A673 (cell line): Measurements from ENCODE around the gene STK10. TPM values are rescaled to one million over a fixed set of nuclear protein-coding genes. Genes with fewer than 3 reads are reported as not detected.

ENCODE experiments used
- BruUV-seq: library from RNA; stranded (reverse); fragments of 400-500 nt; replicated peaks from 2 replicates; lab custom pipeline; 2021; lab: Mats Ljungman, UMichigan
- CTCF ChIA-PET: fragments of 300-600 bp; sonication (Branson Sonifier 250); formaldehyde crosslinking; loops from one replicate; lab custom pipeline; 2022; ENCODE audit warnings: antibody characterized with exemption; lab: Charles Lee
- POLR2A ChIA-PET: fragments of 300-600 bp; sonication (Branson Sonifier 250); formaldehyde crosslinking; loops from one replicate; lab custom pipeline; 2022; ENCODE audit warnings: antibody characterized with exemption; ENCODE audit not compliant: low non-redundant PET; lab: Charles Lee
- DNase-seq: peaks from one replicate; pipeline ENCODE4 v3.0.0-alpha.2; 2015; ENCODE audit warnings: low spot score
- H3K27ac ChIP-seq: fragments of 200-600 bp; sonication (generic); 2 replicates; pipeline ENCODE4 v1.5.1; 2016; ENCODE audit warnings: mixed run types, low read depth, mild to moderate bottlenecking, mixed read lengths, antibody characterized with exemption, low read length; ENCODE audit not compliant: poor library complexity, severe bottlenecking
- H3K27me3 ChIP-seq: fragments of 200-600 bp; sonication (generic); replicated peaks from 2 replicates; pipeline ENCODE4 v1.6.1; 2017; ENCODE audit warnings: mixed run types, low read depth, mild to moderate bottlenecking, mixed read lengths, antibody characterized with exemption, low read length; ENCODE audit not compliant: insufficient read depth, poor library complexity
- H3K36me3 ChIP-seq: fragments of 200-600 bp; sonication (generic); 2 replicates; pipeline ENCODE4 v1.6.1; 2016; ENCODE audit warnings: mixed run types, mild to moderate bottlenecking, mixed read lengths, antibody characterized with exemption, low read length; ENCODE audit not compliant: insufficient read depth, poor library complexity, severe bottlenecking
- H3K4me1 ChIP-seq: fragments of 200-600 bp; sonication (generic); 2 replicates; pipeline ENCODE4 v1.6.1; 2017; ENCODE audit warnings: mixed run types, mild to moderate bottlenecking, mixed read lengths, antibody characterized with exemption, low read length; ENCODE audit not compliant: insufficient read depth, poor library complexity, severe bottlenecking
- H3K4me3 ChIP-seq: fragments of 200-600 bp; sonication (generic); 2 replicates; pipeline ENCODE4 v1.5.1; 2016; ENCODE audit warnings: low read depth, mixed run types, mild to moderate bottlenecking, mixed read lengths, low read length; ENCODE audit not compliant: poor library complexity, severe bottlenecking
- H3K9me3 ChIP-seq: fragments of 200-600 bp; sonication (generic); 2 replicates; pipeline ENCODE4 v1.6.1; 2016; ENCODE audit warnings: mixed run types, low read depth, mild to moderate bottlenecking, mixed read lengths, antibody characterized with exemption, low read length; ENCODE audit not compliant: poor library complexity, severe bottlenecking
- CTCF ChIP-seq: fragments of 300-800, 200-600 bp; sonication (generic); conservative IDR thresholded peaks from 2 replicates; pipeline ENCODE4 v1.5.1; 2017; ENCODE audit warnings: low read depth, mild to moderate bottlenecking, antibody characterized with exemption, low read length, moderate library complexity, mixed read lengths
- EZH2 ChIP-seq: fragments of 200-600 bp; sonication (generic); IDR thresholded peaks from 2 replicates; pipeline ENCODE4 v1.6.1; 2017; ENCODE audit warnings: borderline replicate concordance, low read depth, mild to moderate bottlenecking, mixed read lengths, antibody characterized with exemption, low read length; ENCODE audit not compliant: poor library complexity, severe bottlenecking
- intact Hi-C: fragments of 100-400 bp; cut with micrococcal nuclease; formaldehyde crosslinking; loops from one replicate; pipeline ENCODE4 v1.10.0; 2022; ENCODE audit not compliant: unreplicated experiment
- total RNA-seq: library from RNA; stranded (reverse); gene quantifications from 2 replicates; pipeline ENCODE4 v1.2.3, GENCODE V29; 2021

The STK10 gene
- total RNA-seq, 1 experiment from 2014 or later = 3.8 TPM

GRCh38 chr5:172002840-172003512 lies 185.0 kb downstream of the STK10 start:
- Histone ChIP-seq H3K27ac (no peak overlapping the region), H3K4me1 (peaks cover 11% of the 10 kb centered on the region), H3K9me3 (no peaks in the 10 kb centered on the region), H3K27me3 (no peaks in the 10 kb centered on the region), H3K36me3 (no peaks in the 10 kb centered on the region), H3K4me3 (no peak overlapping the region)
- intact Hi-C loops = loop anchor here (10.0 kb wide), 1 partner anchor 88 kb away; no protein-coding TSS in a partner anchor
- ChIA-PET CTCF (no interaction called here), POLR2A (no interaction called here)
- BruUV-seq = no TSS peak
- no peak for DNase-seq
- TF ChIP-seq EZH2 = no peak
- TF ChIP-seq CTCF = no peak

GRCh38 chr5:172002310-172002709 lies 185.7 kb downstream of the STK10 start:
- H3K27me3 ChIP-seq = no peaks in the 10 kb centered on the region
- TF ChIP-seq CTCF (peak; percentile 52), EZH2 (no peak)
- intact Hi-C loops = loop anchor here (10.0 kb wide), 1 partner anchor 88 kb away; no protein-coding TSS in a partner anchor
- H3K27ac ChIP-seq = no peak overlapping the region
- H3K4me3 ChIP-seq = no peak overlapping the region
- ChIA-PET CTCF (interaction anchor here (0.7 kb wide), 1 partner anchor 57 kb away, joined by 3 read pairs; no protein-coding TSS in a partner anchor), POLR2A (no interaction called here)
- BruUV-seq = no TSS peak
- H3K4me1 ChIP-seq = peaks cover 6% of the 10 kb centered on the region
- no peaks in the 10 kb centered on the region for H3K36me3 ChIP-seq
- peak; percentile 40 for DNase-seq
- no peaks in the 10 kb centered on the region for H3K9me3 ChIP-seq

GRCh38 chr5:171999877-172000276 lies 188.1 kb downstream of the STK10 start:
- ChIA-PET CTCF (no interaction called here), POLR2A (no interaction called here)
- intact Hi-C loops = loop anchor here (10.0 kb wide), 1 partner anchor 85 kb away; no protein-coding TSS in a partner anchor

More at GRCh38 chr5:171999877-172000276, 188.1 kb downstream of the STK10 start:
- no TSS peak for BruUV-seq
- H3K4me3 ChIP-seq = no peak overlapping the region
- H3K27ac ChIP-seq = no peak overlapping the region
- TF ChIP-seq EZH2 = no peak
- no peak for TF ChIP-seq CTCF
- no peaks in the 10 kb centered on the region for H3K27me3 ChIP-seq
- peaks cover 4% of the 10 kb centered on the region for H3K36me3 ChIP-seq
- no peak for DNase-seq
- H3K4me1 ChIP-seq = peaks cover 5% of the 10 kb centered on the region
- H3K9me3 ChIP-seq = no peaks in the 10 kb centered on the region
